Fibroblast of skin of back (primary cell): ENCODE results near the gene SPNS3.

Source experiments
- DNase-seq: peaks from one replicate; pipeline ENCODE4 v3.0.0-alpha.2; 2013

SPNS3 gene

DNA sequence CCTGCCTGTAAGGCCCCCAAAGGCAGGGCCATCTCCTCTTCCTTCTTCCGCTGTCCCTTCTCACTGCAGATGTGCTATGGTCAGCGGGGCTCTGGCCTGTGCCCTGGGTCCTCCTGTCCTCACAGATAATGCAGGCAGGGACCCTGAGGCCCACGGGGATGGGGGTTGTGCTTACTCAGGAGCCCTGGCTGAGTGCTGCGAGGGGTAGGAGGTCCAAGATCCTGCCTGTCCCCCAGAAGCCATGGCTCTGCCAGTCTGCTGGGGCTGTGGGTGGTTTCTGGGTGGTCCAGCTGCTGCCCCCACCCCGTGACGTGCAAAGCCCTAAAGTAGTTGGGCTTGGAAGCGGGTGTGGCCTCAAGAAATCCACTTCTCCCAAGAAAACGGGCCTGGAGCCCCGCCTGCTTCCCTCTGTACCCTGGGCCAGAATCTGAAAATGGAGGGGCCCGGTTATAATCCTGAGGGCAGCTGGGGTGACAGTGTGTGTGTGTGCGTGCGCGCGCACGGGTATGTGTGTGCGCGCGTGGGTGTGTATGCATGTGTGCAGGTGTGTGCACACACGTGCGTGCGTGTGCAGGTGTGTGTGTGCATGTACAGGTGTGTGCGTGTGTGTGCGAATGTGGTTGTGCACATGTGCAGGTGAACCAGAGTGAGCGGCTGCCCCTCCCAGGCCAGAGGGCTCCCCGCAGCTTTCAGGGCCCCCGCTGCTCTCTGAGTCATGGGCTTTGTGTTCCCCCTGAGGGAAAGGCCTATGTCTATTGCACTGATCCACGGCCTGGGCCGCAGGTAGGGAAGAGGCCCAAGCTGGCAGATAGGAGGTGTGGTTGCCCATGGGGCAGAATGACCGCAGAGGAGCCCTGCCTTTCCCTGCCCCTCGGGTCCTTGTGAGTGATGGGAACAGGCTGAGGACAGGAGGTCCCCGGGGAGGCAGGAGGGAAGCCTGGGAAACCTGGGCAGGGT, 78.7 kb downstream of the SPNS3 start:
- no peak for DNase-seq

DNA sequence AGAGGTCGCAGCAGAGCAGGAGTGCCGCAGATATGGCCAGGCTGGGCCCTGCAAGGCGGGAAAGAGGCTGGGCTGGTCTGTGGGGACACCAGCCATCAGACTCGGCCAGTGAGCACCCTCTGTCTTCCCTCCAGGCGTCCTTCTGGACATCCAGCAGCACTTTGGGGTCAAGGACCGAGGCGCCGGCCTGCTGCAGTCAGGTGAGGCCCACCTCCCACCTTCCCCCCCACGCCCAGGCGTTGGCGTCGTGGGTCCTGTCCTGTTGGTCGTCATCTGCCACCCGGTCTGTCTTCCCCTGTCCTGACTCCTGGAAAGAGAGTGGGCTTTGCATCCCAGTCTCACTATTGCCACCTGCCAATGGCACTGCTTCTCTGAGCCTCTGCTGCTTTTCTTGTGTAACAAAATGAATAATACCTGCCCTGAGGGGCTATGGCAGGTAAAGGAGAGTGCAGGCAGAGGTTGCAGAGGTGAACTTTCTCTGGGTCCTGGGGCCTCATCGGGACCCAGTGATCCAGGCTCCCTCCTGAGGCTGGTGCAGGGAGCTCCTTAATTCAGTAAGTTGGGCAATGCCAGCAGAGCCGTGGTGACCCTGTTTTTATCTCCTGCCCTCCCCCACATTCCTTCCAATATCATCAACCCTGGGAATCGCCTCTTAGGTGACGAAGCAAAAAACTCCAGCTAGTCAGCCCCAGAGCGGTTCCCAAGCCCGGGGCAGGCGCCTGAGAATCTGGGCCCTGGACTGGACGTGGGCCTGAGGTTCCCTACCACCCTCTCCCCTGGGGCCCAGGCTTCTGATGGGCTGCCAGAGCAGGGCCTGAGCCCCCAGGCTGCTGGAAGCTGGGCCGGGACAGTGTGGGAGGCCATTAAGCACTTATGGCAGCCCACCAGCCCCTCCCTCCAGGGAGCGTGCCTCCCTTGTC, 79.6 kb downstream of the SPNS3 start:
- no peak for DNase-seq

DNA sequence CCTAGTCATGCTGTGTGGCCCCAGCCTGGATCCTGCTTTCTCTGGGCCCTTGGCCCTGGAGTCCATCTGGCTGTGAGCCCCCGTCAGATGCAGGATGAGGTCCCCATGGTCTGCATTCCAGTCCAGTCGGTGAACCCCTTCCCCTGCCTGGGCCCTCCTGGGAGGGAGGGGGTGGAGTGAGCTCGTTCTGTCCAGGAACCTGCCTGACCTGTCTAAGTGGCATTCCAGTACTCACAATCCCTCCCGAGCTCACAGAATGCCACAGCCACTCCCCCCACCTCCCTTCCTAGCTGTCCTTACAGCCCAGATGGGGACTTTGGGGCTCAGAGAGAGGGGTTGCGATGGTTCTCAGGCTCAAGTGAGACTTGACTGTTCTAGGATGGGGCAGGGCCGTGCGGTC, 80.5 kb downstream of the SPNS3 start:
- DNase-seq = no peak

DNA sequence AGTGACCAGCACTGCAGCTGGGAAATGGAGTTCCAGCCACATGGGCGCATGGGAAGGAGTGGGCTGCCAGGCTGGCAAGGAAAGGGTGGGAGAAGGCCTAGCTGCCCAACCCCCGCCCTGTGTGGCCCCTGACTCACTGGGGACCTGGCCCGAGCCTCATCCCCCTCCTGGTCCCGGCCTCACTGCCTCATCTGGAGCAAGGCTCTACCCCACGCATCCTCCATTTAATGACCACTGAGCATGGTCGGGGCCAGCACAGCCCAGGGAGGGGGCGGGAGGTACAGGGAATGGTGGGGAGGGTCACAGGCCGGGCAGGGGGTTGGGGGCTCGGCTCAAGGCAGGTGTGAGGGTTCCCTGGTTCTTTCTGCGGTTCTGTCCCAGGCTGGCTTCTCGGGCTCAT, 81.0 kb downstream of the SPNS3 start:
- DNase-seq = no peak

DNA sequence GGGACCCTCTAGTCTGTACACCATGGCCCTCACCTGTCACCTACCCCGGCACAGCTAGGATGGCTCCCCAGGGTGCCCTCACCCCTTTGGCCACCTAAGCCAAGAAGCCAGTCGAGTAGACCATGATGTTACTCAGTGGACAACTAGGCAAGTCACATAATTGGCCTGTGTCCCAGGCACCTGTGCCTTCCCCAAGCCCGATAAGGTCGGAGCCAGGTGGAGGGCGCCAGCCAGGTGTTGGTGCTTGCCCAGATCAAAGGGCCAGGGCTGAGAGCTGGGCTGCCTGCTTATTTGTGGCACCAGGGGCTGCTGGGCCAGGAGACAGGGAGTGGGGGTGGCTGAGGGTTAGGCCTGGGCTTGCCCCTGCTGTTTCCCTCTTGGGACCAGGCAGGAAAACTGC, 81.8 kb downstream of the SPNS3 start:
- DNase-seq = no peak

DNA sequence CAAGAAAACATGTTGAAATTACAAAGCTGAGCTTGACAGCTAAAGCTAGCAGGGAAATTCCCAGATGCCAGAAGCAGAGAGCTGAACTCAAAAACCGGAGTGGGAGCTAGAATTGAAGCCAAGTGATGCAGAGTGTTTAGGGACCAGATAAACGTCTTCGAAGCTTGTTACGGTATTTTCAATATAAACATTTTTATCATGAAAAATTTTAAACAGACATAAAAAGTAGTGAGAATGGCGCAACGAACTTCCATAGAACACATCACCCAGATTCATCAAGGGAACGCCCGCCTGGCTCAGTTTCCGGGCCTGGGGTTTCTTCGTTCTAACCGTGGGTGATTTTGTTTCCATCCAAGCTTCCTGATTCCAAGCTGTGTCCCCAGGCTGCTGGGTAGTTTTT, 83.0 kb downstream of the SPNS3 start:
- DNase-seq = no peak

DNA sequence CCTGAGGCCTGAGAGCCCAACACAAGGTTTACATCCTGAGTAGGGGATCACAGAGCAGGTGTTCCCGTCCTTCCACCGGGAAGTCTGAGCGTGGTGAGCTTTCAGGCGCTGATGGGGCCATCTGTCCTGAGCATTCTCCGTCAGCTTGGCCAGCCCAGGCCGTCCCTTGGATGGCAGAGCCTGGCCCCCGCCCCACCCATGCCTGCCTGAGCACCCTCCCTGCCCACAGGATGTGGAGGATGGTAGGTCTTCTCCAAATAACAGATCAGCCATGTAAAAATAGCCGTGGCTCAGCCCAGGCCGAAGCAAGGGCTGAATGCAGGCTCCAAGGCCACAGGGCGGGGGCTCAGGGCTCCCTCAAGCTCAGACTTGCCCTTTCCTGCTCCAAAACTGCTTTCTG, 85.2 kb downstream of the SPNS3 start:
- DNase-seq = no peak

DNA sequence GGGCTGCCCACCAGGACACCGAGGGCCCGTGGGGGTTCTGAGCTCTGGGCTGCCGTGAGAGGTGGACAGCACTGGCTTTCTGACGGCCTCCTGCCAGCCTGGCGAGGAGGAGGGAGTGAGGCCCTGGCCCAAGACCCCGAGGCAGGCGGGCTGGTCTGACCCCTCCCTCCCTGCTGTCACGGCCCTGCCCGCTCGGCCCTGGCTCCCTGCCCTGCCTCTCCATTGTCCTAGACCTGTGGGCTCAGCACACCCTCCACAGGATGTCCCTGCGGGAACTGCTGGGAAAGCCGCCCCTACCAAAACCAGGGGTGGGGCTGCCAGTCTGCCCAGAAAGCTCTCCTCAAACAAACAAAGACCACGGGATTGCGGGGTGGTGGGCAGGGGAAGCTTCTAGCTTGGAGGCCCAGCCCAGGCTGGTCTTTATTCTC, 85.6 kb downstream of the SPNS3 start:
- DNase-seq = no peak

DNA sequence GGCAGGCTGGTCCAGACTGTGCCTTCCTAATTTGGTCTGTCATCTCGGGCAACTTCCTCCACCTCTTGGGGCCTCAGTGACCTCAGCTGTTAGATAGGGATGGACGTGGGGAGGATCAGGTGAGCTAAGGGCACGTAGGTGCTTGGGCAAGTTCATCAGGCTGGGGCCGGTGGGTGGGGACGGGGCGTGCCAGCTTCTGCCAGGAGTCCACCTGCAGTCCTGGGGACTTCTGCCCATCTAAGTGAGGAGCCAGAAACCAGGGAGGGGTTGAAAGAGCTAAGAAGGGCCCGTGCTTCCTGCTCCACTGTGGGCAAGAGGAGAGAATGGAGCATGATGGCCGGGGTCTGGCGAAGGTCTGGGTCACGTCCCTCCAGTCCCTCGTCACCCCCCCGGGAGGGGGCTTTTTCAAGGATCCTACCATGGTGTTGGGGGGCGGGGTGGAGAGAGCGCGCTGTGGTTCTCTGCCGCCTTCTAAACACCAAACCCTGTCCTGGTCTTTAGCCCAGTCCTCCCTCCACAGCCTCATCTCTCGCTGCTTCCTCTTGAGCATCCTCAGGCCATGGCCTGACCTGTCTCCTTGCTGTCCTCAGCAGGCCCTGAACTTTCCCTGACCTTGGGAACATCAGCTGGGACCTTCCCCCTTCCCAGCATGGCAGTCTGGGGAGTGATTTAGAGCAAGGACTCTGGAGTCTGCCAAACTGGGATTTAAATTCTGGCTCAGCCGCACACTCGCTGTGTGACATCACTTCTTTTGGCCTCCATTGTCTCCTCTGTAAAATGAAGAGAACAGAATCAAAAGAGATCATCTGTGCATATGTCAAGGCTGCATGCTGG, 86.5 kb downstream of the SPNS3 start:
- no peak for DNase-seq

DNA sequence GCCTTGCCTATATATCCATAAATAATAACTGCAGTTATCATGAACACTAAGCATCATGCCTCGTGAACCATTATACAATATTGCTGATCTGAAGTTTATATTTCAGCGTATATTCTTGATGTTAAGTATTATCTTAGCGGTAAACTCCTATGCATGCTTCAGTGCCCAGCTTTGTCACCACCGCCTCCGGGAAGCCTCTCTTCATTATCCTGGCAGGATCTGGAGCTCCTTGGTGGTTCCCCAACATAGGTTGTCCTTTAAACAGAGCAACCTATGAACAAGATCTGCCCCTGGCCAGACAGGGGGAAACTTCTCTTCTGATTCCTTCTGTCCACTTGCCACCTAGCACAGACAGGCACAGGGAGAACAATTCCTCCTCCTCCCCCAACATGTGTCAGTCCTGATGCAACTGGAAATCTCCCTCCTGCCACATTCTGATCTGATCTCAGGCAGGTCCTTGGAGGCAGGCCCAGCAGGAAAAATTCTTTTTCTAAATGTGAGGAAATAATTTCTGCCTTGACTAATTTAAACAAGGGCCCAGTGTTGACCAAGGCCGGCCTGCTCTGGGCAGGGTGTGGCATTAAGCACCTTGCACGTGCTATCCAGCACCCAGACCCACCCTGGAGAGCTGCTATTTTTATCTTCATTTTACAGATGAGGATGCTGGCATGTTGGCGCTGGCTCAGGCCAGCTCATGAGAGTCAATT, 87.3 kb downstream of the SPNS3 start:
- no peak for DNase-seq

DNA sequence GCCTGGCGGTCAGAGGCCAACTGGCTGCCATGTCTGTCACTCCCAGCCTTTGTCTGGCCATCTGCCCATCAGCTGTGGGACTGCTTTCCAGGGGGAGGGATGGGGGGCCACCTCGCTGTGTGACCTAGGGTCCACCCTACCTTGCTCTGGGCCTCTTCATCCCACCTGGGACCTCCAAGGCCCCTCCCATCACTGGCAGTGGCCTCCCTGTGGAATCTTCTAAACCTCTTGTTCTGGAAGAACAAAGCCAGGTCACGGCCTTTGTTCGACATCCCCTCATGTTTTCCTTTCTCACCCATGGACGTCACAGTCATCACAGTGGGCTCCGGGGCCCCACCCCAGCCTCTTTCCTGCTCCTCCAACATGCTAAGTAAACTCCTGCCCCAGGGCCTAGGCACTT, 88.9 kb downstream of the SPNS3 start:
- DNase-seq = no peak

DNA sequence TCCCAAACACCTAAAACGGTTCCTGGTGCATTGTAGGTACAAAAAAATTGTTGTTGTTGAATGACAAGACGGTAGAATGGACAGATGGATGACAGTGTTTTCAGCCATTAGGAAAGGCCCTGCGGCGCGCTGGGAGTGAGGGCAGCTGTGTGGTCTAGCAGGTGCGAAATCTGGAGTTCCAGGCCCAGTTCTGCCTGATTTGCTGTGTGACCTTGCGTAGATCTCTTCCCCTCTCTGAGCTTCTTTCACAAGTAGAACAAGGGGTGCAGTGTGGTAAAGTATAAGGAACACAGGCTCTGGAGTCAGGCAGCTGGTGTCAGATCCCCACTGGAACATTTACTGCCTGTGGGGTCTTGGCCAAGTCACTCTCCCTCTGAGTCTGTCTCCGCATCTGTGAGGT, 90.2 kb downstream of the SPNS3 start:
- no peak for DNase-seq

DNA sequence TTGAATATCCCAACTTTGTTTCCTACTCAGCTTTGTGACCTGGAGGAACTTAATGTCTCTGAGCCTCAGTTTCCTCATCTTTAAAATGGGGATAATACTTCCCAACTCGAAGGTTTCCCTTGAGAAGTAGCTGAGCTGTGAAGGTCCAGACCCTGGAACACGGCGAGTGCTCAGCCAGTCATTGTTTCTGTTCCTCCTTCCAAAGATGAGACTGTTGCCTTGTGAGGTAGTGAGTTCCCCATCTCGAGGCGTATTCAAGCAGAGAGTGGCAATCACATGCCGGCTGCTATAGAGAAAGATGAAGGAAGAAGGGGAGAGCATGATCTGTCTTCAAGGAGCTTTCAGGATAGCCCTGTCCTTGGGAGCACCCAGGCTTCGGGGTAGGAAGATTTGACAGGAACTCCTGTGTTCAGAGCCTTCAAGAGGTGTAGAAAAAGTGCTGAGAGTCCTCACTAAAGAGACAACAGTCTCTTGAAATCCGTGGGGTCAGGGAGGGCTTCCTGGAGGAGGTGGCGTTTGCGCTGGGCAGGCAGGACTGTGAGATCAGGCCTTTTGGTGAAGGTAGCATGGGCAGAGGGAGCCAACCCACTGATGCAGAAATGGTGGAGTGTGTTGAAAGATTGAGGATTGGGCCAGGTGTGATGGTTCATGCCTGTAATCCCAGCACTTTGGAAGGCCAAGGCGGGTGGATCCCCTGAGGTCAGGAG, 92.1 kb downstream of the SPNS3 start:
- DNase-seq = no peak

DNA sequence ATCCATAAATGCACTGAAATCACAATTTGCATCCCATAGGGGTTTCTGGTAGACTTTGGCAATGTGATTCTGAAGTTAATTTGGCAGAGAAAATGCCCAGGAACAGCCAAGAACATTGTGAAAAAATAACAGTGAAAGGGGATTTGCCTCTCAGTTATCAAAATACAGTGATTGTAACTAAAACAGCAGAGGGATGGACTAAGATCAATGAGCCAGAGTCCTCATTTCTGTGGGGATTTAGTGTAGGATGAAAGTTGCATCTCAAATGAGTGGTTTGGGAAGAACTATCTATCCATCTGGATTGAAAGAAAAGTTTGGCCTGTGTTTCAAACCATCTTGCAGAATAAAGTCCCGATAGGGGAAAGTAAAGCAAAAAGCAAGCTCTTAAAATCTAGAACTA, 93.4 kb downstream of the SPNS3 start:
- no peak for DNase-seq

DNA sequence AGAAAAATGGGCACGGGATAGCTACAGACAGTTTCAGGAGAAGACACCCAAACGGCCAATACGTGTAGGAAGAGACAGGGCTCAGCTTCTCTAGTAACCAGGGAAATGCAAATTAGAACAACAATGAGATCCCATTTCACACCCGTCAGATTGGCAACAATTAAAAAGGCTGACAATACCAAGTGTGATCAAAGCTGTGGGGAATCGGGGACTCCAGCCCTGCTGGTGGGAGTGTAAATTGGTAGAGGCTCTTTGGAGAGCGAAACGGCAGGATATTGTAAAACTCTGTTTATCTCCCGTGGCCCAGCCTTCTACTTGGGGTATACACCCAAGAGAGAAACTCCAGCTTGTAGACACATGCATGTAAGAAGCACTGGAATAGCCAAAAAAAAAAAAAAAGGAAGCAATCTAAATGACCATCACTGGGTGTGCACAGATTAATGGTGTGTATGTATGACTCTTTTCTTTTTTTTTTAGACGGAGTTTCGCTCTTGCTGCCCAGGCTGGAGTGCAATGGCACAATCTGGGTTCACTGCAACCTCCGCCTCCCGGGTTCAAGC, 93.9 kb downstream of the SPNS3 start:
- DNase-seq = no peak

DNA sequence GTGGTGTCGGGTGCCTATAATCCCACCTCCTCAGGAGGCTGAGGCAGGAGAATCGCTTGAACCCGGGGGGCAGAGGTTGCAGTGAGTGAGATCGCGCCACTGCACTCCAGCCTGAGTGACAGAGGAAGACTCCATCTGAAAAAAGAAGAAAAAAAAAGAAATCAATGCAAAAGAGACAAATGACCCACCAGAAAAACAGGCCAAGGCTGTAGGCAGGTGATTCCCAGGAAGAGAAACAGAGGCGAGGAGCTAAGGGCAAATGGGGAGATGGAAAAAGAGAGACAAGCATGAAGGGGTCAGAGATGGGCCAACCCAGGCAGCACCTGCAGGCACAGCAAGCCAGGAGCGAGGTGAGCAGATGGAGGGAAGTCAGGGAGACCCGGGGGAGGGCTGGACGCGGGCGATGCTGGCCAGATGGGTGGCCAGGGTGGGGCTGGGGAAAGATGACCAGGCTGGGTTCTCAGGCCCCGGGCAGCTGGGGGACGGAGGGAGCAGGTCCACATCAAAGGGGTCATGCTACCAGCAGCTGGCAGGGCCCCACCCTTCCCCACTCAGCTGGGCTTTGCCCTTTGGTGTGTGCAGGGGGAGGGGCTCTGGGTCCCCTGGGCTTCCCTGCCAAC, 95.9 kb downstream of the SPNS3 start:
- no peak for DNase-seq

DNA sequence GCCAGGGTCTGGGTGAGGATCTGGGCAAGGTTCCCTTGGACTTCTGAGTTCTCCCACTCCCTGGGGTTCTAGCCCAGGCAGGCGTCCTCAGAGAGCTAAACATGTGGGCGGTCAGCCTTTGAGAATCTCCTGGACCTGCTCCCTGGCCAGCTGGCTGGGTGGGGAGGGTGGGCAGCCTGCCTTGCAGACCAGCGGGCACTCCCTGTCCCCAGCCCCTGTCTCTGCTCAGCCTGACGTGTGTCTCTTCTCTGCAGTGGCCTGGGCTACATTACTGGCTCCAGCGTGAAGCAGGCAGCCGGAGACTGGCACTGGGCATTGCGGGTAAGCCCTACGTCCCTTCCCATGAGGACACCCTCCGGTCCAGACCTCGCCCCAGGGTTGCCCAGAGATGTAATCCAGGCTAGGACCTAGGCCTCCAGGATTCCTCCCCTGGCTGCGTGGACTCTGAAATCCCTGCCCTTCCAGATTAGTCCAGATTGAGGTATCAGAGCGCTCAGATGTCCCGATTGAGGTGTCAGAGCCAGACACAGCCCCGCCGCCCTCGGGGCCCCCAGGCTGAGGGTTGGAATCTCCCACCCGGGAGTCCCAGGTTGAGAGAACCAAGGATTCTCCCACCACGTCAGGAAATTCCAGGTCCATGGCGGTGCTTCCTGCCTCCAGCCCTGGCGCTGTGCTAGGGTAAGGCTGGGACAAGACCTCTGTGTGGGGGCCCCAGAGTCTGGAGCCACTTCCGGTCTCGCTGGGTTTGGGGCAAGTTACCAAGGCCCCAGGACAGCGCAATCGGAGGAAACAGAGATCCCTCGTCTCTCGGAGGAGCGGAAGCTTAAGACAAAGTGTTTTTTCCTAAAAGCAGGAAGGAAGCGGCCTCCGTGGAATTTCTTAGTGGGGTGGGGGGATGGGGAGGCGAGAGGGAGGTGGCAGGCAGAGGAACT, 97.3 kb downstream of the SPNS3 start:
- DNase-seq = no peak

DNA sequence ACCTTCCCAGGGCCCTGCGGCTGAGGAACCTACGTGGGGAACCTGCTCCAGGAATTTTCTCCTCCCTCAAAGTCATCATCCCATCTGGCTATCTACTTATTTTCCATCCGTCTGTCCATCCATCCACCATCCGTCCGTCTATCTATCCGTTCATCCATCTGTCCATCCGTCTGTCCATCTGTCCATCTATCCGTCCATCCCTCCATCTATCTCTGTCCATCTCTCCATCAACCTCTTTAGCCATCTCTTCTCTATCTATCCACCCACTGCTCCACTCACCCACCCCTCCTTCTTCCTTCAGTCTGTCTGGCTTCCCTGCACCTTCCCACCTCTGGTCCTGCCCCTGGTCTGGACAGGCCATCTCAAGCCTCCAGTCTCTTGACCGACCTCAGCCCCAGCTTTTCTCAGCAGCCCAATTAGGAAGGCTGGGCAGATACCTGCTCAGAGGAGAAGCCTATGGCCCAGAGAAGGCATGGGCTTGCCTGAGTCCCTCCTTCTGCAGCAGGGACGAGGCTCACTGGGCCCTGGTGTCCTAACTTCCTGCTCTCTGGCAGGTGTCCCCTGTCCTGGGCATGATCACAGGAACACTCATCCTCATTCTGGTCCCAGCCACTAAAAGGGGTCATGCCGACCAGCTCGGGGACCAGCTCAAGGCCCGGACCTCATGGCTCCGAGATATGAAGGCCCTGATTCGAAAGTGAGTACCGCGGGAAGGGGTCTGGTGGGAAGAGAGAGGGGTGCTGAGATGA, 98.4 kb downstream of the SPNS3 start:
- DNase-seq = no peak
